IPS-NIHi7 (cell line): ENCODE measurements around the gene SPRY4.
"Not testable (repeated sequence)": the region's sequence is repeated elsewhere in the genome, so short reads cannot be mapped to it uniquely, and the experiment has no call there.

Experiments used
- DNase-seq: peaks from one replicate; pipeline ENCODE4 v3.0.0; 2012; ENCODE audit warnings: mixed read lengths; ENCODE audit errors: extremely low spot score

SPRY4 gene

DNA sequence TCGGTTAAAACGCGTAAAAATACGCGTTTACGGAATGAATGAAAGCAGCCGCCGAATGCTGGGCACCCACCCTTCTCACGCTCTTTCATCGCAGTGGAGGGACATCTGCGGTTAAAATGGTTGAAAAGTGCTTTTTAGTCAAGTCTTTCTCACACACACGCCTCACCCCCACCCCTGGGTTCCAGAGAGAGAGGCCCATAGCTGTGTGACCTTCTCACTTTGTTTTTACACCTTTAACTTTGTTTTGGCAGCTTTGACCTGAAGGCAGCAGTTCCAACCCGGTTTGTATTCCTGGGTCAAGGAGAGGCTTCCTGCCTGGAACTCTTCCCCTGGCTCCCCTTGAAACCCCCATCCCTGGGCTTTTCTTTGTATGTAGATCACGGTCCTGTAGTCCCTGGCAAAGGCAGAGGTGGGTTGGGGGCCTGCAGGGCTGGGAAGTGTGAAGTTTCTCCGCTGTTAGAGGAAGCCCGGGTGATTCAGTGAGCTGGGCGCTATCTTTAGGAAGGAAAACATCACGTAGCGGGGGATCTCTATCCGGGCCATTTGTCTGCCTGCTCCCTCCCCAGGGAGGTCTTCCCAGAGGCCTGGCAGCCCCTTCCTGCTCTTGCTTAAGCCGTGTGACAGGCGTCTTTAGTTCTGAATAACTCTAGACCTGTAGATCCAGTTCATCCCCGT, 29.6 kb downstream of the SPRY4 start:
- DNase-seq = peak; percentile 74

DNA sequence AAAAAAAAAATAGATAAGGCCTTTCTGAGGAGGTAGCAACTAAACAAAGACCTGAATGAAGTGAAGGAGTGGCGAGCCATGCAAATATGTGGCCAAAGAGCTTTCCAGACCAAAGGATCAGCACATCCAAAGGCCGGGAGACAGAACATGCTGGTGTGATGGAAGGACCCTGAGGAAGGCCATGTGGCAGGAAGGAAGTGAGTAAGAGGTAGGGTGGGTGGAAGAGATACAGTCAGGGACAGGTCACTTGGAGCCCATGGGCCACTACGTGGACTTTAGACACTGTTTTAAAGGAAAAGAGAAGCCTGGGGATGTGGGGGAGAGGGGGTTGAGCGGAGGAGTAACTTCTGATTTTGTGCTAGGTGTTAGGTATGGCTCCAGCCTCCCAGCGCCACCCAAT, 31.3 kb downstream of the SPRY4 start:
- DNase-seq = no peak

DNA sequence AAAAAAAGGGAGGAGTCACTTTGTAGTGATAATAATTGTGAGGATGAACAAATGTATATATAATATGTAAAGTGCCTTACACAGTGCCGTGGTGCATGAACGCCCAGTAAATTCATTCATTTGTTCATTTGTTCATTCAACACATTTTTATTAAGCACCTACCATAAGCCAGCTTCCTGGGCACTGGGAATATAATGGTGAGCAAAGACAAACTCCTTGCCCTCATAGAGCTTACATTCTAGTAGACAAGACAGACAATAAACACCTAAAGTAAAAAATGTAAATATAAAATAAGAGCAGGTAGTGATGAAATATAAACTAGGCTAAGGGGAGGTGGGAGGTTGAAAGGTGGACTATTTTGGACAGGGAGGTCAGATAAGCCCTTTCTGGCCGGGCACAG, 32.0 kb downstream of the SPRY4 start:
- no peak for DNase-seq

- DNase-seq = no peak
These were observed 32.6 kb downstream of the SPRY4 start for GRCh38 chr5:142292249-142292648.

DNA sequence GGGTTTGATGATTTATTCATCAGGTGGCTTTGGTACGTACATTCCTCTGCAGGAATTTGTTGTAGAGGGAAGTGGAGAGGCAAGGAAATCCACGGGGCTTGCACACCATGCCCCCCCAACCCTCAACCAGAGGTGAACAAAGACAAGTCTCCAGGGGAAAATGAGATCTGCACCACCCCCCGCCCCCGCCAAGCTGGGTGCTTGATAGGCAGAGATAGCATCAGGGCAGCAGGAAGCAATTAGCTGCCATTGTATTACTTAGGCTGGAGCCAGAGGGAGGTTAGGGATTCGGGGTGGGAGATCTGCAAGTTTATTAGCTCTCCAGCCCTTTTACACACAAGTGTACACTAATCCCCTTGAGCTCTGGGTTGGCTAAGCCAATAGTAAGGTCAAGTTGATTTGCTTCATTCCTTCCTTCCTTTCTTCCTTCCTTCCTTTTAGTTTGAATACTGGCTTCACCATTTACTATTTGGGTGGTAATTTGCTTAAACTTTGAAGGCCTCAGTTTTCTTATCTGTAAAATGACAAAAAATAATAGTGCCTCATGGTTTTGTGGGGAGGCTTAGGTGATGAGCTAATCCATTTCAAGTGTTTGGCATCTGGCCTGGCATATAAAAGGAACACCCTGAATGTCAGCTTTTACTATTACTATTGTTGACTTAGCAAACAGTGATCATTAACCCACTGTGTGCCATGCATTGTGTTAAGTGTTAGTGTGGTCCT, 34.1 kb downstream of the SPRY4 start:
- DNase-seq = no peak

DNA sequence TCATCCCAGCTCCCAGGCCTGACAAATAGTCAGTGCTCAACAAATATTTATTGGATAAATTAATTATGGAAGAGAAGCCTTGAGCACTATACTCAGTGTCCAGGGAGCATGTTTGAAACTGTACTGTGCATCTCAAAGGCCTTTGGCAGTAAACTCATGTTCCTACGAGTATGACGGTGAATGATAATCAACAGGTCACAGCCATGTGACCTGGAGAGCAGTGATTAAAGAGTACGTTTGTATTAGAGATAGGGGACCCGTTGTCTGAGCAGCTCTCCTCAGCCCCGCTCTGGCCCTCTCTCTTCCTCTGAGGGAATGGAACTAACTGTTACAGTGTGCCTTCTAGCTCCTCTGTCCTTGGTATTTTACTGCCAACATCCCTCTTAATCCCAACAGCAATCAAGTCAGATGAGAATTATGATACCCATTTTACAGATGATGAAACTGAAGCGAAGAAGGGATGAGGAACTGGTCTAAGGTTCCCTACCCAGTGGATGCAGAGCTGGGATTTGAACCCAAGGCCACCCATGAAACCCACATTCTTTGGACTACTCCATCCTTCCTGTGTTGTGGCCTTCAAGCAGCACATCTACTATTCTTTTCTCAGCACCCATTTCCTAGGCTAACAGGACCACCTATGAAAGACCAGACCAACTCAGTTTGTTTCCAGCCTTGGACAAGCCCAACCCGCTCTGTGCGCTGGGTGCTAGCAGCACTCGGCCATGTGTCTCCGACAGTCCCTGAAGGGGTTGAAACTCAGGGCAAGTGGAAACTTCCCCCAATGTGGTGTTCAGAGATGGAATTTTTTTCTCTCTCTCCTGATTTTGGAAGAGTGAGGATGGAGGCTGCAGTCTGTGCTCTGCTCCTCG, 34.9 kb downstream of the SPRY4 start:
- DNase-seq = no peak

DNA sequence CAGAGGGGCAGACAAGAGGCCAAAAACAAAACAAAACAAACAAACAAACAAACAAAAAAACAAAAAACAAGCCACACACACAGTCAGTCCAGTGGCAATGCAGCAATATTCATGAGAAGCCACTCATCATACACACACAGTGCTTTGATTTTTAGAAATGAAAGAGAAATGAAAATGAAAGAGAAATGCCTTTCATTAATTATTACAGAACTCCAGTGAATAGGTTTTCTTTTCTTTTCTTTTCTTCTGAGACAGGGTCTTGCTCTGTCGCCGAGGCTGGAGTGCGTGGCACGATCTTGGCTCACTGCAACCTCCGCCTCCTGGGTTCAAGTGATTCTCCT, 36.9 kb downstream of the SPRY4 start:
- DNase-seq = no peak

DNA sequence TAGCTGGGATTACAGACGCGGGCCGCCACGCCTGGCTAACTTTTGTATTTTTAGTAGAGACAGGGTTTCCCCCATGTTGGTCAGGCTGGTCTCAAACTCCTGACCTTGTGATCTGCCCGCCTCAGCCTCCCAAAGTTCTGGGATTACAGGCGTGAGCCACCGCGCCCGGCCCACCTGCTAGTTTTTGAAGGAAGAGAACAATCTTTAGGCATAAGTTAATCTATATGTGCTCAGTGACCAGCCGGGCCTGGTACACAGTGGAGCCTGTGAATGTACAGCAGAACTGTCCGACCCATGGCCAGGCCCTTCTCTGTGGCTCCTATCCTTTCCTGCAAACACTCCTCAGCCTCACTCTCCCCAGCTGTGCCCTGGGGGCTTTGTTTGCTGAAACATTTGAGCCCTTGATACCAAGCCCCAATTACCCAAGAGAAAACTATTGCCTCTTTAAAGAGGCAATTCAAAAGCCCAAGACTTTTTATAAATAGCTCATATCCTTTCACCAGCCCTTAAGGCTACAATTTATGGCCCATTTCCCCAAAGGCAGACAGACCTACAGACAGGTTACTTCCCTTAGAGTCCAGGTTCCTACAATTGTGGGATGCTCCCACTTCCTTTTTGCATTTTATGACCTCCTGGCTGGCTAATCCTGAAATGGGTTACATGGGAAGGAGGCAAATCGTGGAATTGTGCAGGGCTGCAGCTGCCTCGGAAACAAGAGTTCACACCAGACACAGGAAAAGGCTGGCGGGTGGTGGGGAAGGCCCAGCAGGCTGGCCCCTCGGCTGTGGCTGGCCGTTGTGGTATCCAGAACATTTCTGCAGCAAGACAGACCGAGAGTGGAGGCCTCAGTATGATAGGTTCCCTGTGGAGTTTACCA, 37.5 kb downstream of the SPRY4 start:
- DNase-seq = no peak

- DNase-seq = no peak
These were observed 38.7 kb downstream of the SPRY4 start for GRCh38 chr5:142286111-142286510.

DNA sequence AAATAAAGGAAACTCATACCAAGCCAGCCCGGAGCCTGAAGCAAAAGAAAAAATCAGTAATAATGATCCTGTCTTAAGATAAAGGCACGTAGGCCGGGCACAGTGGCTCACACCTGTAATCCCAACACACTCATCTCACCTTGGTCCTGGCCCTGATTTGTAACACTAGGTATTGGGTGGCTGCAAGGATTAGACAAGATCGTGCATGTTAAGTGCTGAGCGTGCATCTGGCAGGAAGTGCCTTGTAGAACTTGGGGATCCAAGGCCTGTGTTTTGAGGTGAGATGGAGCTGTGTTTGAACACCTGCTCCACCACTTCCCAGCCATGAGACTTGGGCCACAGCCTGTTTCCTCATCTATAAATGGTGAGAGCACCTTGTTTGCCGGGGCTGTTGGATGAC, 41.5 kb downstream of the SPRY4 start:
- no peak for DNase-seq

GRCh38 chr5:142281966-142282365, 42.9 kb downstream of the SPRY4 start:
- no peak for DNase-seq

DNA sequence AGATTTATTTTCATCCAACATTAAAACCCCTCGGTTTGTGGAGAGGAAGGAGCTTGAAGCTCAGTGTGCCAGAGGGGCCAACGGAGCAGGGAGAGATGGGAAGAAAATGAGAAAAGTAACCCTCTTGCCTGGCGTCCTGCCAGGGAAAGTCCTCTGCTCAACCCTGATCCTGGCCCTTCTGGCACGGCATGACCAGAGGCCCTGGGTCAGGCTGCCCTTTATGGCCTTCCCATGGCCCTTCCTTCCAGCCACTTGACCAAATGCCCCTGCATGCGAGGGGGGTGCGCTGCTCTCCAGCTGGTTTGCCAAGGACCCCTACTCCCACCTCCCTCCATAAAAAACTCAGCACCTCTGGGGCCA, 43.8 kb downstream of the SPRY4 start:
- no peak for DNase-seq

DNA sequence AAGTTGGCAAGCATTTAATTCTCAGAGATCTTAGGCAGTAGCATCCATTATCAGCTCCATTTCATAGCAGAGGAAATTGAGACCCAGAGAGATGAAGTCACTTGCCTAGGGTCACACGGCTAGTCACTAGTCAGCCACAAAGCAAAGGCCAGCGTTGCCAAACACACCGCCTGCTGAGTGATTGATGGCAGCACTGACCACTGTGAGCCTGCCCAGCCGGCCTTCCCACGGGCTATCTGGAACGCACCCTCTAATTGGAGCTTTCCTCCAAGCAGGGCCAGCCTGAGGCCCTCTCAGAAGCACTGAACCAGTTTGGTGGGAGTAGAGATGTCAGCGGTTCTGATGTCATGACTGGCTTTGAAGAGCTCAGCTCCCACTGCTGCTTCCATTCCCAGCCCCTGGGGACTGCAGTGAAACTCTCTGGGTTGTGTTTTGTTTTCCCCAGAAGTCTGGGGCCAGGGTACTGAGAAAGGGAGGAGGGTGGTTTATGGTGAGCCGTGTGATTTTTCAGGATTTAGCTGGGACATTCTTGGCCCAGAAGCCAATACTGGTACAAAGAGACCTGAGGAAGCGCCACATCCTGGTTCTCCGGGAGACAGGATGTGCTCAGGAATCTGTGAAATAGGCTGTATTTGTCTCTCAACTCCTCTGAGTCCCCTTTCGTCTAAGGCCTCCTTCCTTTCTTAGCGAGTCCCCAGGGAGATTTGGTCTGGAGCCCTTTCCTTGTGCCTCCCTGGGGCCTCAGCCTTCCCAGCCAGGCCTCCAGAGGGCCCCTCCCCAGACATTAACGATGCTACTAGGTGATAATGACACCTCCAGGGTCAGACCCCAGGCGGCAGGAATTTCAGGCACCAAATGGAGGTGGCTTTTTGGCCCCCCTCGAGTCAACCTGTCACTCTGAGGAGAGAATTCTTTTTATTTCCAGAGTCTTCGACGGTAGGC, 44.5 kb downstream of the SPRY4 start:
- peak; percentile 86 for DNase-seq

DNA sequence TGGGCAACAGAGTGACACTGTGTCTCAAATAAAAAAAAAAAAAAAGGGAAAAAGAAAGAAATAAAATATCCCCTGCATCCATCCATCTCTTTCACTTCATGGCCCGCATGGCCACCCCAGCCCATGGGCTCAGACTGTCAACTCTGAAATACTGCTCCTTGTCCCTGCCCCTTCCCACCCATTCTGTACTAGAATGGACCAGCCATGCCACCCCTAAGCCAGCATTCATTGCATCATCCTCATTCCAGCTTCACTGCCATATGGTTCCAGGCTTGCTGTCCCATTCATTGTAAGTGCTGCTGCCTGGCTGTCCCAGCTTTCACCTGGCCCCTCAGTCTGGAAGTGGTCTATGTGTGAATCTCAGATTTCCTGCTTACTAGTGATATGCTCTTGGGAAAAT, 46.2 kb downstream of the SPRY4 start:
- DNase-seq = no peak

- DNase-seq = no peak
These were observed 47.0 kb downstream of the SPRY4 start for GRCh38 chr5:142277796-142278195.

- no peak for DNase-seq
These were observed 48.3 kb downstream of the SPRY4 start for GRCh38 chr5:142276517-142276916.

- no peak for DNase-seq
These were observed 49.3 kb downstream of the SPRY4 start for GRCh38 chr5:142275496-142275895.

DNA sequence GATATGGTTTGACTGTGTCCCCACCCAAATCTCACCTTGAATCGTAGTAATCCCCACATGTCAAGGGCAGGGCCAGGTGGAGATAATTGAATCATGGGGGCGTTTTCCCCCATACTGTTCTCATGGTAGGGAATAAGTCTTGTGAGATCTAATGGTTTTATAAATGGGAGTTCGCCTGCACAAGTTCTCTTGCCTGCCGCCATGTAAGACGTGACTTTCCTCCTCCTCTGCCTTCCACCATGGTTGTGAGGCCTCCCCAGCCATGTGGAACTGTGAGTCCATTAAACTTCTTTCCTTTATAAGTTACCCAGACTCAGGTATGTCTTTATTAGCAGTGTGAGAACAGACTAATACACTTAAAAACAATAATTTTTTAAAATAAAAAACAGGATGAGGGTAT, 52.2 kb downstream of the SPRY4 start:
- not testable (repeated sequence) for DNase-seq

GRCh38 chr5:142264084-142264483, 60.7 kb downstream of the SPRY4 start:
- not testable (repeated sequence) for DNase-seq

DNA sequence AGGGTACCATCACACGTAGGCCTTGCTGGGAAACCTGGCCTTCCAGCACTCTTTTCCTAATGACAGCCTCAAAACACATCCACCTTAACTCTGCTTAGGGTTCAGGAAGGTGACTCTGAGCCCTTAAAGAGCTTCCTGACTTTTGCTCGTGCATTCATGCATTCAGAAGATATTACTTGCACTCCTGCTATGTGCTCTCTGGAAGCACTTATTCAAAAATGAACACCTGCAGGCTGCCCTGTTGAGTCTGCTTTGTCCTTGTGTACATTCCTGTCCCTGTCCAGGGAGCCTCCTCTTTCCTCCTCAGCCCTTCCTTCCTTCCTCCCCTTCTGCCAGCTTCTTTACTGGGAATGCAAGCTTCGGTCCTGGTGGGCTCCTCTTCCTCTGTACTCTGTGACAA, 61.5 kb downstream of the SPRY4 start:
- DNase-seq = no peak

DNA sequence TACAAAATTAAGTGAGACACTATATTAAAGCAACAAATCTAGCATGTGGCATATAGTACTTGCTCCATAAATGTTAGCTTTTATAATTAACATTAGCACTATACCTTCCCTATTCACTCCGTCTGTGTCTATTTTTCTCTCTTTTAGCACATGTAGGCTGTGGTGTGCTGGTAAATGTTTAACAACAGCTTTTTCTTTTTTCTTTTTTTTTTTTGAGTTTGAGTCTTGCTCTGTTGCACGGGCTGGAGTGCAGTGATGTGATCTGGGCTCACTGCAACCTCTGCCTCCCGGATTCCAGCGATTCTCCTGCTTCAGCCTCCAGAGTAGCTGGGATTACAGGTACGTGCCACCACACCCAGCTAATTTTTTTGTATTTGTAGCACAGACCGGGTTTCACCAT, 62.1 kb downstream of the SPRY4 start:
- no peak for DNase-seq
